Fibroblast of the aortic adventitia (primary cell): Measurements from ENCODE around the gene MYRIP. TPM values are rescaled to one million over a fixed set of nuclear protein-coding genes. Genes with fewer than 3 reads are reported as not detected.

ENCODE experiments used
- DNase-seq: peaks from one replicate; pipeline ENCODE4 v3.0.0-alpha.2; 2010; ENCODE audit warnings: low read depth
- H3K4me3 ChIP-seq: 2 replicates; pipeline ENCODE4 v1.5.1; 2011; ENCODE audit warnings: low read depth, mild to moderate bottlenecking, control low read depth, low read length, moderate library complexity
- CTCF ChIP-seq: IDR thresholded peaks from 2 replicates; pipeline ENCODE4 v1.5.1; 2011; ENCODE audit warnings: mild to moderate bottlenecking, low read length, control low read depth, inconsistent platforms; ENCODE audit not compliant: insufficient read depth
- total RNA-seq: library from RNA; depleted of rRNA; stranded (reverse); fragments of >200 nt; gene quantifications from 2 replicates; pipeline ENCODE4 v1.2.3, GENCODE V29; 2012; ENCODE audit warnings: low replicate concordance

Gene MYRIP
- total RNA-seq, 1 donor = 8.6 TPM

- no peak for TF ChIP-seq CTCF
- no peak for DNase-seq
Measured at GRCh38 chr3:40292637-40293349, 483.4 kb downstream of the MYRIP start.

GRCh38 chr3:40294434-40294833, 485.0 kb downstream of the MYRIP start:
- no peak for TF ChIP-seq CTCF
- DNase-seq = no peak
- no peak overlapping the region for H3K4me3 ChIP-seq

More at GRCh38 chr3:40292637-40293349, 483.4 kb downstream of the MYRIP start:
- H3K4me3 ChIP-seq = no peak overlapping the region

GRCh38 chr3:40298075-40298474, 488.7 kb downstream of the MYRIP start:
- DNase-seq = no peak
- H3K4me3 ChIP-seq = no peak overlapping the region
- TF ChIP-seq CTCF = no peak

- TF ChIP-seq CTCF = no peak
- DNase-seq = no peak
- no peak overlapping the region for H3K4me3 ChIP-seq
Measured at GRCh38 chr3:40299130-40299720, 489.8 kb downstream of the MYRIP start.

- H3K4me3 ChIP-seq = no peak overlapping the region
- DNase-seq = peak; percentile 84
- TF ChIP-seq CTCF = no peak
Measured at GRCh38 chr3:40299721-40300335, 490.4 kb downstream of the MYRIP start.

- peak; percentile 35 for DNase-seq
- no peak for TF ChIP-seq CTCF
Measured at GRCh38 chr3:40302784-40303183, 493.4 kb downstream of the MYRIP start.

More at GRCh38 chr3:40302784-40303183, 493.4 kb downstream of the MYRIP start:
- no peak overlapping the region for H3K4me3 ChIP-seq
